HG02885 (cell line): ENCODE measurements around the gene ZC3H12D.
"Not testable (repeated sequence)": the region's sequence is repeated elsewhere in the genome, so short reads cannot be mapped to it uniquely, and the experiment has no call there.

Source experiments
- ATAC-seq: cut with Tn5 transposase; IDR thresholded peaks from one replicate; pipeline ENCODE4 v1.9.1; 2021; ENCODE audit warnings: mild to moderate bottlenecking; ENCODE audit not compliant: unreplicated experiment, poor library complexity

ZC3H12D gene

DNA sequence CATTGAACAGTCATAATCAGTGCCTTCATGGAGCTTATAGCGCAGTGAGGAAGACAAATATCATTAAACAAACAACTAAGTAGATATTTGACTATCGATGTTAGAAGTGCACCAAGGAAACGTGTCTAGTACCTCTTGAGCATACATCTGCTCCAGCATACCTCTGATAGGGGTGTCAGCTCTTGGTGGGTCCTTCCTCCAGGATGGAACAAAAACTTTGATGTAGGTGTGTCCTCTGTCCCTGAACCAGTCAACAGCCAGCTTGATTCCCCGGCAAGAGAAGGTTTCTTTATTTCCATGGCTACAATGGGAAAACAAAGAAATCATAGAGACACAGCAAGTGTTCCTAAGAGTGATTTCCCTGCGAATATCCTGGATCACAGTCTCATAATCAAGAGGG lies 23.1 kb downstream of the ZC3H12D start:
- ATAC-seq: no peak

DNA sequence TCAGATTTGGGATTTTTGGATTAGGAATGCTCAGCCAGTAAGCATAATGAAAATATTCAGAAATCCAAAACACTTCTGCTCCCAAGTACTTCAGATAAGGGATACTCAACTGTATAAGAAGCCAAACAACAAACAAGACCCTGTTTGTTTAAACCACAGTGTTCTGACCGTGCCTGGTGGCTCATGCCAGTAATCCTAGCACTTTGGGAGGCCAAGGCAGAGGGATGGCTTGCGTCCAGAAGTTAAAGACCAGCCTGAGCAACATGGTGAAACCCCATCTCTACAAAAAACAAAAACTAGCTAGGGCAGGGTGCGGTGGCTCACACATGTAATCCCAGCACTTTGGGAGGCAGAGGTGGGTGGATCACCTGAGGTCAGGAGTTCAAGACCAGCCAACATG lies 24.6 kb downstream of the ZC3H12D start:
- ATAC-seq: not testable (repeated sequence)

DNA sequence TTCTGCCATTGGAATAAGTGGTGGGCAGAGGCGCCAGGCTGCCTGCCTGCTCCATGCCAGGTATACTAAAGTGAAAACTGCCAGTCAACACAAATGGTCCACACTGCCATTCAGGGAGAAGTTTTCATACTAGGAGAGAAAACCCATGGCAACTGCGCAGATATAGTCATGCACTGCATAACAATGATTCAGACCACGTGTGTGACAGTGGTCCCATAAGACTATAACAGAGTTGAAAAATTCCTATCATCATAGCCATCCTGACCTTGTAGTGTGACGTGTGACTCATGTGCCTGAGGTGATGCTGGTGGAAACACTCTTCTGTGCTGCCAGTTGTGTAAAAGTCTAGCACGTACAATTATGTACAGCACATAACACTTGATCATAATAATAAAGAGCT lies 25.1 kb downstream of the ZC3H12D start:
- no peak for ATAC-seq

DNA sequence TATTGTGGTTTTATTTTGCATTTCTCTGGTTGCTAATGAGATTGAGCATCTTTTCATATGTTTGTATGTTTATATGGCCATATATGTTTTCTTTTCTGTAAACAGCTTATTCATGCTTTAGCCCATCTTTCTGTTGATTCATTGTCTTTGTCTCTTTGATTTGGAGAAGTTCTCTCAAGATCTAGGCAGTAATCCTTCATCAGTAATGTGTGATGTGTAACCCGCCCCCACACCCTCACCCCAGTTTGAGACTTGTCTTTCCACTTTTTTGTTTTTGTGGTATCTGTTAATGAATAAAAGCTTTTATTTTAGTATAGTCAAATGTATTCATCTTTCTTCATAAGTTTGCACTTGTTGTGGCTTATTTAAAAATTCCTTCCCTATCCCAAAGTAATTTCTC lies 26.0 kb downstream of the ZC3H12D start:
- no peak for ATAC-seq

DNA sequence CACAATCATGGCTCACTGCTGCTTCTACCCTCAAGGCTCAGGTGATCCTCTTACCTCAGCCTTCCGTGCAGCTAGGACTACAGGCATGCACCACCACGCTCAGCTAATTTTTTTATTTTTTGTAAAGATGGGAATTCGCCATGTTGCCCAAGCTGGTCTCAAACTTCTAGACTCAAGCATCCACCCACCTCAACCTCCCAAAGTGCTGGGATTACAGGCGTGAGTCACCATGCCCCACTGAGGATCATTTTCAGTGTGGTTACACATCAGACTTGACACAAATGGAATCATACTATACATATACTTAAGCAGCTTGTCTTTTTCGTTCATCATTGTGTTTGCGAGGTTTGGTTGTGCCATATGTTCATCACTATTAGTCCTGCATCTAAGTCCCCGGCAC lies 26.6 kb downstream of the ZC3H12D start:
- no peak for ATAC-seq

DNA sequence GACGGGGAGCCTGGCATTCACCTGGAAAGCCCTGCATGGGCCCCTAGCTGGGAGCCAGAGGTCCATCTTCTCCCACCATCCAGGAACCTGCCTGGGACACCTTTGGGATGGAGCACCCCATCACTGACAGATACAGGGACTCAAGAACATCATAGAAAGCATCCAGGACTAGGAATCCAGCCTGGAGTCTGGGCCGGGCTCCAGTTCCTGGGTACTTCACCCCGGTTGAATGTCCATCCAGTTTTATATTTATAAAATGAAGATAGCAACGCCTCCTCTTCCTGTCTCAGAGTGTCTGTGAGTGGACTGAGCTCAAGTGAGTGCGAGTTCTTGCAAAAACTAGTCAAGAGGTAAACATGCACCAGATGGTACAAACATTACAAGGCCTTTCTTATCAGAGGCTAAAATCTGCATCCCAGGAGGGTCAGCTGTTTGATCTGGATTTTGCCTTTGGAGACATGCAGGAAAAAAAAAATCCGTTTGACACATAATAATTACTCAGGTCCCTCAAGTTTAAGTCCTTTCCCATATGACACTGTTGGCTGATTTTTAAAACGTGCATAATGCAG lies 27.4 kb downstream of the ZC3H12D start:
- no peak for ATAC-seq

DNA sequence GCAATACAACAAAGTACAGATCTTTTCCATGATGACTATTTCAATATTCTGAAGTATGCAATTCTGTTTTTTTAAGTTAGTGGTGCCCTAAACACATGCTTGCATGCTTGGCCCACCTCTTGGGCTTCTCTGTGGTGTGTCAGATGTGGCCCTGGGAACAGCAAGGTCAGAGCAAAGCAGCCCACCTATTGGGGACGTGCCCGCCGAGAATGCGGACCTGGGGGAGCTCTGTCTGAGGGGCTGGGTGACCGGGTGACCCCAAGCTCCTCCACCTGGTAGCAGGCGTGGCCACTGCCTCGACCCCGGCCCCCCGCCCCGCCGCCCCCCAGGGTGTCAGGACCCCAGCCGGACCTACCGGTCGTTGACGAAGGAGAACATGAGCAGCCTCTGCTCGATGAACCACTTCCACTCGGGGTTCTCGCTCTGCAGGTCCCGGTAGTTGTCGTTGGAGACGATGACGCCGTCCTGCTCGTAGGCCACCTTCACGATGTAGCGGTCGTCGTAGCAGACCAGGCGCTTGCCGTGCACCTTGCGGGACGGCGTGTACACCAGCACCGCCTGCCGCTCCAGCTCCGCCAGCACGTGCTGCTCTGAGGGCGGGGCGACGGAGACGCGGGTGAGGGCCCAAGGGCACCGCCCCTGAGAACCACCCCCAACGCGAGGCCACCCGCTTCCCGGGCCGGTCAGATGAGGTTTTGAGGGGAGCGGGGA lies 28.3 kb downstream of the ZC3H12D start:
- no peak for ATAC-seq

DNA sequence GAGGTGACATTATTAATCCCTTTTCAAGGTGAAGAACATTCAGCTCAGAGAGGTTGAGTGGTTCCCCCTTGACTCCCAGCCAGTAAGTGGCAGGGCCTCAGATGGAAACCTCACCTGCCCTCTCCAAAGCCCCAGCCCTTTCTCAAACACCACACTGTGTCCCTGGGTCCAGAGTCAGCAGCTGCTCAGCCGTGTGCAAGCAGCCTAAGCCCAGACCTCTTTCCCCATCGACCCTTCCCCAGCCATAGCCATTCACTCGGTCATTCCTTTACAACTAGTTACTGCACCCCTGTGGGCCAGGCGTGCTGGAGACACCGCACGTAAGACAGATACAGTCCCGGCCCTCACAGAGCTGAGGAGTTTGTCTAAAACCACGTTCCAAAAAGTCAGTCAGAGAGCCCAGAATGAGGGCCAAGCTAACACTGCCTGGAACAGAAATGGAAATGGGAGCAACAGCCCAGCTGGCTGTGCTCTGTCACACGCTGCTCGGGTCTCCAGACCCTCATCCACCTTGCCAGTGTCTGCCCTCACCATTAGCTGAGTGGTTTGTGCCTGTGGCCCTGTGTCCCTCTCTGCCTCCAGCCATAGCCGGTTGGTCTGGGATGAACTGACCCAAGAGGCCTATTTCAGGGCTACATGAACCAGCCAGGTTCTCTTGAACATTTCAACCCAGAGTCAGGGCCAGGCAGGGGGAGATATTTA lies 29.6 kb downstream of the ZC3H12D start:
- ATAC-seq: no peak

DNA sequence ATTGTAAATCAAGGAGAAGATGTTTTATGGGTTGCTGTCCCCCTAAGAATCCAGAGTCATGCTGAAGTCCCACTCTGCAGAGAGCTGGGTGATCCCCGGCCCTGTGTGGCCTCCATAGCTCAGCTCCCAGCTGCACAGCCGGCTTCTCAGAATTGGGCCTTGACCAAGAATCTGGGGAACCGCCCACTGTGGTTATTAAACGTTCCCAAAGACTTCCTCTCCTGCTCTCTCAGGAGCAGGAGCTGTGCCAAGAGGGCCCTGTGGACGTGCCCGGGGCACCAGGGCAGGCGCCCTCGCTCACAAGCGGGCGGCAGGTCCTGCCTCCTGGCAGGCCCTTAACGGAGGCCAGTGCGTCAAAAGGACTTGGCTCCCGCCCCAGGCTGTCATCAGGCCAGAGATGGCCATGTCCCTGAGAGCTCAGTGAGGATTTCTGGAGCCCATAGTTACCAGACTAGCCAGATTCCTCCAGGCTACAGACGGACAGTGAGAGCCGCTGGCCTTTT lies 30.4 kb downstream of the ZC3H12D start:
- no peak for ATAC-seq

DNA sequence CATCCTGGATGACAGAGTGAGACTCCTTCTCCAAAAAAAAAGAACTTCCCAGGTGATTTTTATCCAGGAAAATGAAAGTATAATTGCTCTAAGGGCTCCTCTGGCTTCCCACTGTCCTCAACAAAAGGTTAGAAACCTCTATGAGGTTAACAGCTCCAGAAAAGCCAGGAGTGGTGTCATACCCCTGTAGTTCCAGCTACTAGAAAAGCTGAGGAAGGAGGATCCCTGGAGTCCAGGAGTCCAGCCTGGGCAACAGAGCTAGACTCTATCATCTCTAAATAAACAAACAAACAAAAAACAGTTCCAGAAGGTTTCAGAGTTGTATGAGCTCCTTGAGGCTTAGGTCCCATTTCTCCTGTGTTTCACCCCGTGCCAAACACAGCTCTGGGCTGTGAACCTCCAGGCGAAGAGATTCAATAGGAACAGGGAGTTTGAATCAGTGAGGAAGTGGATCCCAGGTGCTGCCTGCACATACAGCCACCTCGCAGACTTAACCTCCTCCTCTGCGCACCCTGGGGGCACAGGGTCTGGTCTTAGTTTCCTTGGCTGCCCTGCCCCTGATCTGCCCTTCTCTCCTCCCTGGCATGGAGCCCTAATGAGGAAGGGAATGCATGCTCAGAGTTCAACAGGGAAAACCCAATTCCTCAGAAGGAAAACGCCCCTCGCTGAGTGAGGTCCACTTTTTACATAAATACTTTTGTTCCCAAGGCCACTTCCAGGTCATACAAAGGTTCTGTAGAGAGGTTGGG lies 31.0 kb downstream of the ZC3H12D start:
- ATAC-seq: no peak

DNA sequence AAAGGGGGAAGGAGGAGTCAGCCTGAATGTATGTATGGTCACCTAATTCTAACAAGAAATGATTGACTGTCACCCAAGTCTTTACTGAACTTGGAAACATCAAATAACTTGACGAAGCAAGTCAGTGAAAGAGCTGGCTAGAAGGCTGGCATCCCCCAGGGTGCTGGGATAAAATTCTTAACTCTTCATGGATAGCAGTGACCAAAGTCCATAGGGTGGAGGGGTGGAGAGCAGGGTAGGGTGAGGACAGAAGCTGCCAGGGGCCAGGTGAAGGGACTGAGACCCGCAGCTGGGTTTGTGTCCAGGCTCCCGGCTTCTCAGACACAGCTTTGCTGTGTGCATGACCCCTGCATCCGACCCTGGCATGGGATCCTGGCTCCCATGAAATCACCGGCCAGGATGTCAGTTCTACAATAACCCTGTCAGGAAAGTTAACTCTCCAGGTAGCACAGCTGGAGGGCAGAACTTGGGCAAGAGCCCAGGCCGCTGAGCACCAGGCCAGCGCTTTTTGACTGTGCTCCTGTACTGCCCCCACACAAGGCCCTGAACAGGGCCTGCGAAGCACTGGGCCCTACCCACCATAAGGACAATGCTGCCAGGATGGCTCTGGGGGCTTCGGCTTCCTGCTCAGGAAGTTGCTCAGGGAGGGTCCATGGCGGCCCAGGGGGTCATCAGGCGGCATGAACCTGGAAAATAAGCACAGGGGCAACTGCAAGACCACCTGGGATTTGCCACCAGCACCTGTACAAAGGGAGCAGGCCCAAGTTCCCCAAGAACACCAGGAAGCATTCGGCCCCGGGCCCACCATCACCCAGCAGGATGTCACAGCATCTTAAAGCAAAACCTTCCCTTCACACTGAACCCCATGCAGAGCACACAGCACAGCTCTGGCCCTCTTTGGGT lies 32.5 kb downstream of the ZC3H12D start:
- no peak for ATAC-seq

DNA sequence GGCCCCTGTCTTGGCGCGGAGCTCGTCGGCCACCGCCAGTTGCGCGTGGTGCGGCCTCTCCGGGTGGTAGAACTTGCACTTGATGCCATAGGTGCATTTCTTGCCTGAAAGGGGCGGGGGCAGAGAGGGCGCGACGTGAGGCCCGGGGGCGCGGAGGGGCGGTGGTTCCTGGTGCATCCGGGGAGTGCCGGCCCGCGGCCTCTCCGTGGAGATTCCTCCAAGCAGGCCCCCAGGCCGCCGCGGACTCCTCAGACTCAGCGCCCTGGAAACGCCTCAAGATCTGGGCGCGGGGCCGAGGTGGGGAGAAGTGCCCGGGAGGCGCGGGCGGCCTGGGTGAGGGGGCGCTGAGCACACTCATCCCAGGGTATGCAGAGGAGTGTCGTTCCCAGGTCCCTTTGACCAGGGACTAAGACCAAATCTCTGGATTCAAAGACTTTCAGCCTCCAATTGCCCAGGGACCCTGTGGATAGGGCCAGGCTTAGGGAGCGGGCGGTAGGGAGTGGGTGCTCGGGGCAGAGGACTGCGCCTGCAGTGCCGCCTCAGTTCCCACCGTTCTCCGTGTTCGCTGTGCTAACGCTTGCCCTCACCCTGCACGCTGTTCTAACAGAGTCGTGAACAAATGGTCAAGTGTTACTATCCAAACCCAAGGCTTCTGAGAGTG lies 33.3 kb downstream of the ZC3H12D start:
- ATAC-seq: no peak

DNA sequence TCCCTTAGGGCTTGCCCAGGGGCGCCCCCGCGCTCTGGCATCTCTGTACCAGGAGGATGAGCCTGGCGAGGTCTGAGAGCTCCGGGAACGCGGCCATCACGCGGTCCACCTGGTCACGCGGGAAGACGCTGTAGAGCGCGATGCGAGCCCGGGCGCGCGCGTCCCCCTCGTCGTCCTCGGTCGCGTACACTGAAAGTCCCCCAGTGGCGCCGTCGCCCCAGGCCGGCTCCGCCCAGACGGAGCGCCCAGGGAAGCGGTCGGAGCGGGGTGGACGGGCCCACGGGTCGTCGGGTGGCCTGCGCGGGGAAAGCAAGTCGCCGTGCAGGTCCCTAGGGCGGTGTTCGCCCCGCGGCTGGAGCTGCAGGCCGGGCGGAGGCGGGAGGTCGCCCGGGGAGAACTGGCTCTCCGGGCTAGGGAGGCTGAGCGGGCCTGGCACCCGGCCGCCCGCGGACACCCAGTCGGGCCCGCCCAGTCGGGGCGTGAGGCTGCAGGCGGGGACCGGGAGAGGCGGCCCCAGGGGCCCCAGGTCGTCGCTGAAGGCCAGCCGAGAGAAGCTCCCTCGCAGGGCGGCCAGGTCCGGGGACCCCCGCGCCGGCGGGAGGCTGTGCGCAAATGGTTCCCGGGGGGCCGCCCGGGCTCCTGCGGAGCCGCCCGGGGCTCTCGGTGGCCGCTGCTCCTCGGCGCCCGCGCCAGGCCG lies 34.0 kb downstream of the ZC3H12D start:
- no peak for ATAC-seq

DNA sequence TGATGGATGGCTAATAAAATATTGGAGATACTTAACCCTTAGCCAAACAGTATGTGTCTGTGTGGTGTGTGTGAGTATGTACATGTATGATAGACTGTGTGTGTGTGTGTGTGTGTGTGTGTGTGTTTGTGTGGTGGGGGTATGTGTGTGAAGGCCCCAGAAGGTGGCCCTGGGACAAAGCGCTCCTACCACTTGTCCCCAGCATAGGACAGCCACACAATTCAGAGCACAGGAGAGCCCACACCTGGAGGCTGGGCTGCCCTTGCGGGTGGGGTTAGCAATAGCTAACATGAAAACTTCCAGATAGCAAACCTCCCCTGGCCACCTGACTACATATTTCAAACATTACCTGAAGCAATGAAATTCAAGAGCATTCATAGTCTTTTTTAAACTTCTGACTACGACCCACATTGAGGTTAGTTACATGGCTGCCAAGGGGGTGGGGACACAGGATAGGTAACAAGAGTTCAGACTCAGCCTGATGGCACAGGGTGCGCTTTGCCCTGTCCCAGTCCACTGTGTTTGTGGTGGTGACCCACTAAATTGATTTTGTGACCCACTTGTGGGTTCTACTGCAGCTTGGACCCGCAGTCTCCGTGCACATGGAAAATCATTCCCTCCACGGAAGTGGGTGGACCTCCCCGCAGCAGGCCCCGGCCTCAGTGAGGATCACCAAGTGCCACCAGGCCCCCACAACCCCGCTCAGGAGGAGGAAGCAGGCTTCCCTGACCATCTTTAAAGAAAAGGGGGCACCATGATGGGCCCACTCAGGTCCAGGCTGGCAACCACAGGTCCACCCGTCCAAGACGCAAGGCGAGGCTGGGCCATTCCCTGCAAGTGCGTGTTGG lies 34.8 kb downstream of the ZC3H12D start:
- no peak for ATAC-seq

DNA sequence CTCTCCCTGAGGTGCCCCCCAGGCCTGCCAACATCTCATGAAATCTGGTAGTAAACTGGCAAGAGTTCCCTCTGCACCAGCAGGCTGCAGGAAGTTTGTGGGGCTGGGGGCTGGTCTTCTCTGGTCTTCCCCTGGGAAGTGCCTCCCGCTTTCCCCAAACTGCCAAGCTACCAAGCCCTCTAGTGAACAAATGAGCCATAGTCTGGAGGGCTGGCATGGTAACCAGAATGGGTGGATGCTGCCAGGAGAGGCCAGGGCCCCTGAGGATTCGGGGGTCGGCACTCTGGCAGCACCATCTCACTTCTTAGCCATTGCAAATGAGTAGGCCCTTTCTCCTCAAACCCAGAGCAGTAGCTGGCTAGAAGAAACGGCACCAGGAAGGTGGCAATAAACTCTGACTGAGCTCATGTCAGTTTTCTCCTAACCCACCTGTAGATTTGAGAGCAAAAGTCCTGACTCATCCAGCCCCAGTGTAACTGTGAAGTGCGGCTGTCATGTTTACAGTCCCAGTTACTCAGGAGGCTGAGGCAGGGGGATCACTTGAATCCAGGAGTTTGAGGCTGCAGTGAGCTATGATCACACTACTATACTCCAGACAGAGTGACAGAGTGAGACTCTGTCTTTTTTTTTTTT lies 35.9 kb downstream of the ZC3H12D start:
- ATAC-seq: no peak

DNA sequence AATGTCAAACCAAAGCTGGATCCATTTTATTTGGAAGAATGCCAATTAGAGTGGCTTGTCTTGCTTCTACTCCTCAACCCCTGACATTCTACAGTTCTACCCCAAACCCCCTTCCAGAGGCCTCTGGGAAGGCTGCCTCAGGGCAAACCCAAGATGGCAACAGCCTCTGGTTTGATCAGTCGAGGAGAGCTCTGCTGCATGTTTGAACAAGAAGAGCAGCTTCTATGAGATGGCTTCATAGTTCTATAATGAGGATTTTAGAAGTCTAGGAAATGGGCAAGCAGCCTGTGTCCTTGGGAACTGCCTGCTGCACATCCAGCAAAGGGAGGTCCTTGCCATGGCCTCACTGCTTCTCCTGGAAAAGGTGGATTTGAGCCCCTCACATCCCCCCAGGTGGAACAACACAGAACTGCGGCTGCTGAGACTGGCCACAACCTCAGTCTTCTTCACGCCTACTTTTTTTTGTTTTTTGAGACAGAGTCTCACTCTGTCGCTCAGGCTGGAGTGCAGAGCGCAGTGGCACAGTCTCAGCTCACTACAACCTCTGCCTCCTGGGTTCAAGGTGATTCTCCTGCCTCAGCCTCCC lies 37.9 kb downstream of the ZC3H12D start:
- ATAC-seq: no peak

DNA sequence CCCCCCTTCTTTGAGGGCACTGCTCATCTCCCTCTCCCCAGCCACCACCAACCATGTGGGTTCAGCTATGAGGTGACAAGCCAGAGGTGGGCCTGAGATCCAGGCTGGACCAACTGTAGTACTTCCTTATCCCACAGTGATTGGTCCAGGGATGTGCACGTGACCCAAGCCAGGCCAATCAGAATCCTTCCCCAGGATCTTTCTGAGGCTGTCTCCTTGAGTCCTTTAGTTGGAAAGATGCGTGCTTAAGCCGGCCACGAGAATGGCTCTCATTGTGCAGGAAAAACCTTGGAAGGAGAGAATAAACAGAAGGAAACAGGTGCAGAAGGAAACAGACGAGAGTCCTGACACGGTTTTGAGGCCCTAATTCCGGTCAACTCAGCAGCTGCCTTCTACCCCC lies 39.2 kb downstream of the ZC3H12D start:
- no peak for ATAC-seq
